Retinal pigment epithelial cell (primary cell): ENCODE measurements around the gene TRAF1.

Source experiments
- DNase-seq: peaks from one replicate; pipeline ENCODE4 v3.0.0-alpha.2; 2010; ENCODE audit warnings: low read depth
- H3K4me3 ChIP-seq: 2 replicates; pipeline ENCODE4 v1.5.1; 2011; ENCODE audit warnings: mild to moderate bottlenecking, low read length, control low read depth, moderate library complexity
- CTCF ChIP-seq: conservative IDR thresholded peaks from 2 replicates; pipeline ENCODE4 v1.5.1; 2011; ENCODE audit warnings: low read depth, low read length, control low read depth, inconsistent platforms

TRAF1 gene

GRCh38 chr9:120928483-120929228 is 2.1 kb upstream of the TRAF1 start:
- no peak for DNase-seq
- peak overlapping the region; percentile 56 for H3K4me3 ChIP-seq
- no peak for TF ChIP-seq CTCF

- DNase-seq, result no peak
- peak overlapping the region; percentile 56 for H3K4me3 ChIP-seq
- TF ChIP-seq CTCF, result no peak
These were observed 1.5 kb upstream of the TRAF1 start for GRCh38 chr9:120928015-120928482.

- no peak for DNase-seq
- no peak for TF ChIP-seq CTCF
- no peak overlapping the region for H3K4me3 ChIP-seq
These were observed 846 bp upstream of the TRAF1 start for GRCh38 chr9:120927269-120928014.

- DNase-seq, result peak; percentile 36
- no peak overlapping the region for H3K4me3 ChIP-seq
- TF ChIP-seq CTCF, result no peak
These were observed 830 bp downstream of the TRAF1 start for GRCh38 chr9:120925535-120926396.

- DNase-seq, result no peak
- TF ChIP-seq CTCF, result no peak
- H3K4me3 ChIP-seq, result no peak overlapping the region
These were observed 1.7 kb downstream of the TRAF1 start for GRCh38 chr9:120924698-120925534.

- no peak overlapping the region for H3K4me3 ChIP-seq
- no peak for TF ChIP-seq CTCF
- no peak for DNase-seq
These were observed 2.8 kb downstream of the TRAF1 start for GRCh38 chr9:120923620-120924328.
